ENCODE results near the gene CCDC157.

The CCDC157 gene

GRCh38 chr22:30338802-30339201 is 18.0 kb upstream of the CCDC157 start:
- TF ChIP-seq CTCF (conservative IDR thresholded peaks at IDR 0.05; ENCODE audit: control insufficient read depth, insufficient read depth, low read depth, low read length): no peak
- no peak overlapping the region for H3K4me3 ChIP-seq (ENCODE audit: control insufficient read depth, low read depth, low read length)
- DNase-seq (ENCODE audit: low read depth): no peak

DNA sequence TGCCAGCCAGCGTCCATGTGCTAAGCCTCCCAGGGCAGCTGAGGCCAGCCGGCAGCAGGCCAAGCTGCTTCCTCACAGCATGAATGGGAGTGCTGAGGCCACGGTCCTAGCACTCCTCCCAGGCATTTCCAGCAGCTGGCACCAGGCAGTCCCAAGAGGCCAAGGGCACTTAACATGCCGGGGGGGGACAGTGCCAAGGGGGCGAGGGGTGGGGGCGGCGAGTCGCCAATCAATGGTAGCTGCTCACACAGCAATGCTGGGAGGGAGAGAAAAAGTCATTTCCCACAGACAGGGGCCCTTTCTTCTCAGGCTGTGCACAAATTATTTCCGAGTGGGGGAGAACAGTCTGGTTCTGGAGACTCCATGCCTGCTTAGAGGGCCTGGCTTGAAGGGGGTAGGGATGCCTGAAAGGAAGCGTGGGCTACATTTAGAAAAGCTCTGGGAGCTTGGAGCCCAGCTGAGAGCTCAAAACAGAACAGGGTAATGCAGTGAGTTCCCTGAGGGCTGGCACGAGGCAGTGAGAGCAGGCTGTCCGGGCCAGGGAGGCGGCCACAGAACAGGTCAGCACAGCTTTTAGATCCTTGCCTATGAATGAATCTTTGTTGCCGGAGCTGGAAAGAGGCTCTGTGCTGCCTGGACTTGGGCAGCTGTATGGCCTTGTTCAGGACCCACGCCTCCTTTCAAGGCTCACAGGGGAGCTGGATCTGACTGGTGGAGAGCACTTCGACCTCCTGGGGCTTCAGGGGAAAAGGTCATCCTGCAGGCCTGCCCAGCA is 15.7 kb upstream of the CCDC157 start:
- no peak overlapping the region for H3K4me3 ChIP-seq (ENCODE audit: control insufficient read depth, low read depth, low read length)
- TF ChIP-seq CTCF (conservative IDR thresholded peaks at IDR 0.05; ENCODE audit: control insufficient read depth, insufficient read depth, low read depth, low read length): no peak
- DNase-seq (ENCODE audit: low read depth): no peak

GRCh38 chr22:30344447-30345200 is 12.2 kb upstream of the CCDC157 start:
- no peak for TF ChIP-seq CTCF (conservative IDR thresholded peaks at IDR 0.05; ENCODE audit: control insufficient read depth, insufficient read depth, low read depth, low read length)
- no peak overlapping the region for H3K4me3 ChIP-seq (ENCODE audit: control insufficient read depth, low read depth, low read length)
- DNase-seq (ENCODE audit: low read depth): no peak

DNA sequence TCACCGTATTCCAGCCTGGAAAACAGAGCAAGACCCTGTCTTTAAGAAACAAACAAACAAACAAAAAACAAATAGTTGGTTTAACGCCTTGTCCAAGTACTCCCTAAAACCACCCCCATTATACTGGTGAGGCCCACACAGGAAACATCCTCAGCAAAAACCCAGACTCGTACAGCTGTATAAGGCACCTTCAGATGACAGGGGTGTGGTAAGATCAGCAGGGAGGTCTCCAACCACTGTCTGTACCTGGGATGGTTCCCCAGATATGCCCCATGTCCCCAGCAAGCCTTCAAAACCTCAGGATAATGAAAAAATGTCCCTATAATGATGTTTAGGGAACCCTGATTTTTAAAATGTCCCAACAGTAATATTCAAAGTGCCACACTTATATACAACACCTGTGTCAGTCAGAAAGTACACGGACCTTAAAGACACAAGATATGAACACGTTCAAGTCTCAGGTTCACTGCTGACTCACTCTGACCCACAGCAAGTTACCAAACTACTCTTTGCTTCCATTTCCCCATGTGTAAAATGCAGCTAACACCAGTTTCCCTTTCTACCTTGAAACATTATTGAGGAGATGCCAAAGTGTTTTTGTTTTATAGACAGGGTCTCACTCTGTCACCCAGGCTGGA is 9.4 kb upstream of the CCDC157 start:
- no peak for DNase-seq (ENCODE audit: low read depth)
- TF ChIP-seq CTCF (conservative IDR thresholded peaks at IDR 0.05; ENCODE audit: control insufficient read depth, insufficient read depth, low read depth, low read length): no peak
- no peak overlapping the region for H3K4me3 ChIP-seq (ENCODE audit: control insufficient read depth, low read depth, low read length)

DNA sequence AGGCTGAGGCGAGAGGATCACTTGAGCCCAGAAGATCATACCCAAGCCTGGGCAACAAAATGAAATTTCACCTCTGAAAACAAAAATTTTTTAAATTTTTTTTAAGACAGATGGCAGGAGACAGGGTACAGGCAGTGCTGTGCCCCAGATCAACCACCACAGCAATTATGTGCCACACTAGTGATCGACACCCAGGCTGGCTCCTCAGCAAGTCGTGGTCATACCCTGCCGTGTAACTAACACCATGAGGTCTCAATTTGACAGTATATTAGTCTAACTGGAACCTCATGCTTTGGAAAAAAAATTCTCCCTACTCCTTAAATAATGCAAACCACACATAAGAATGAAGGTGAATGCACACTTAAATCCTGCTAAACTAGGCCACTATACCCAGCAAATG is 8.4 kb upstream of the CCDC157 start:
- H3K4me3 ChIP-seq (ENCODE audit: control insufficient read depth, low read depth, low read length): no peak overlapping the region
- no peak for TF ChIP-seq CTCF (conservative IDR thresholded peaks at IDR 0.05; ENCODE audit: control insufficient read depth, insufficient read depth, low read depth, low read length)
- DNase-seq (ENCODE audit: low read depth): no peak

- peak; percentile 33 for DNase-seq (ENCODE audit: low read depth)
Measured at GRCh38 chr22:30348809-30349208, 8.0 kb upstream of the CCDC157 start.

More at GRCh38 chr22:30348809-30349208, 8.0 kb upstream of the CCDC157 start:
- no peak for TF ChIP-seq CTCF (conservative IDR thresholded peaks at IDR 0.05; ENCODE audit: control insufficient read depth, insufficient read depth, low read depth, low read length)
- no peak overlapping the region for H3K4me3 ChIP-seq (ENCODE audit: control insufficient read depth, low read depth, low read length)
